K562 (cell line): ENCODE data around the gene COL26A1. TPM values are rescaled to one million over a fixed set of nuclear protein-coding genes. Genes with fewer than 3 reads are reported as not detected.
A peak's percentile ranks its signal among the peaks of the same experiment; 100 is the strongest.

Source experiments
- ATAC-seq: fragments of 200-7000 bp; cut with Tn5 transposase; 3 replicates; pipeline ENCODE4 v1.9.1; 2020; ENCODE audit warnings: moderate library complexity
- BruUV-seq: library from RNA; stranded (reverse); fragments of 400-500 nt; replicated peaks from 2 replicates; lab custom pipeline; 2021; lab: Mats Ljungman, UMichigan
- CTCF ChIA-PET: fragments of 300-600 bp; formaldehyde crosslinking; extraction: SDS; loops from one replicate; lab custom pipeline; 2021; ENCODE audit warnings: low intra/inter-chr PET ratio; lab: Yijun Ruan, JAX
- POLR2A ChIA-PET: fragments of 300-600, 350-650 bp; sonication (Branson Sonifier 250); formaldehyde crosslinking; extraction: SDS; loops from one replicate; lab custom pipeline; 2021; ENCODE audit warnings: antibody characterized with exemption, inconsistent platforms; lab: Yijun Ruan, JAX
- DNase-seq, 4 experiments: peaks; one replicate each; pipeline versions ENCODE4 v3.0.0 to v3.0.0-alpha.2; 2011 to 2018; ENCODE audit warnings: low spot score in 3 of 4, mixed read lengths in 3 of 4; ENCODE audit errors: extremely low read depth in 1 of 4
- FAIRE-seq: peaks from 2 replicates; lab custom pipeline; 2011; peaks lifted over from hg19 to GRCh38; lab: Jason Lieb, UNC
- H2AFZ ChIP-seq: 2 replicates; pipeline ENCODE4 v1.6.0; 2011; ENCODE audit warnings: low read depth, low read length, control low read depth, inconsistent platforms
- H3K27ac ChIP-seq: fragments of 200-600 bp; 3 replicates; pipeline ENCODE4 v1.8.0; 2011; ENCODE audit warnings: low read depth, mild to moderate bottlenecking, control low read depth, inconsistent platforms, low read length, moderate library complexity, mixed read lengths; ENCODE audit errors: extremely low read depth
- H3K27me3 ChIP-seq, 2 experiments: fragments of 300-600 bp in 1 of 2; 2 replicates in 1 of 2; 3 replicates in 1 of 2; pipeline versions ENCODE4 v1.6.0 to v1.8.0; 2011; ENCODE audit warnings: inconsistent platforms in 2 of 2, low read length in 2 of 2, mild to moderate bottlenecking in 1 of 2, mixed read lengths in 1 of 2, moderate library complexity in 1 of 2; ENCODE audit not compliant: control insufficient read depth in 2 of 2, insufficient read depth in 2 of 2
- H3K36me3 ChIP-seq: fragments of 300-600 bp; 3 replicates; pipeline ENCODE4 v1.8.0; 2011; ENCODE audit warnings: mild to moderate bottlenecking, low read length, inconsistent platforms; ENCODE audit not compliant: control insufficient read depth, insufficient read depth
- H3K4me1 ChIP-seq, 2 experiments: fragments of 200-600 bp in 1 of 2; replicated peaks in 1 of 2; 2 replicates in 1 of 2; 3 replicates in 1 of 2; pipeline versions ENCODE4 v1.5.1 to v1.8.0; 2011; ENCODE audit warnings: inconsistent platforms in 2 of 2, low read length in 2 of 2, mild to moderate bottlenecking in 1 of 2, mixed read lengths in 1 of 2, moderate library complexity in 1 of 2; ENCODE audit not compliant: control insufficient read depth in 2 of 2, insufficient read depth in 2 of 2
- H3K4me2 ChIP-seq: 2 replicates; pipeline ENCODE4 v1.6.1; 2011; ENCODE audit warnings: low read length, control low read depth, inconsistent platforms, mixed read lengths; ENCODE audit not compliant: insufficient read depth
- H3K4me3 ChIP-seq: fragments of 200-600 bp; sonication (generic), shearing (Covaris generic); 2 replicates; pipeline ENCODE4 v1.5.1; 2016; ENCODE audit warnings: control low read depth, inconsistent platforms
- H3K79me2 ChIP-seq: fragments of 200-600 bp; 3 replicates; pipeline ENCODE4 v1.8.0; 2011; ENCODE audit warnings: low read length, inconsistent platforms; ENCODE audit not compliant: control insufficient read depth, insufficient read depth
- H3K9ac ChIP-seq, 2 experiments: 2 replicates each; pipeline versions ENCODE4 v1.6.0 to v1.6.1; 2011; ENCODE audit warnings: low read depth in 2 of 2, low read length in 2 of 2, control low read depth in 1 of 2, inconsistent platforms in 1 of 2, mild to moderate bottlenecking in 1 of 2, mixed read lengths in 1 of 2; ENCODE audit not compliant: insufficient read depth in 1 of 2
- H3K9me1 ChIP-seq: one replicate; pipeline ENCODE4 v1.6.0; 2011; ENCODE audit warnings: inconsistent platforms, mild to moderate bottlenecking, low read length, moderate library complexity; ENCODE audit not compliant: control insufficient read depth, insufficient read depth
- H3K9me3 ChIP-seq: replicated peaks from 2 replicates; pipeline ENCODE4 v1.5.1; 2011; ENCODE audit warnings: low read depth, low read length, inconsistent platforms; ENCODE audit not compliant: control insufficient read depth, insufficient read depth
- H4K20me1 ChIP-seq: replicated peaks from 2 replicates; pipeline ENCODE4 v1.6.1; 2011; ENCODE audit warnings: low read length, inconsistent platforms, mixed read lengths; ENCODE audit not compliant: control insufficient read depth, insufficient read depth
- MEIS2 ChIP-seq: fragments of 450-650 bp; IDR thresholded peaks from 2 replicates; pipeline ENCODE4 v1.6.1; 2014; ENCODE audit warnings: mild to moderate bottlenecking; ENCODE audit not compliant: partially characterized antibody
- WGBS: fragments of 100-300 bp; shearing (Covaris generic); methylation state at CpG from one replicate; pipeline ENCODE4 v1.1.6; 2016; ENCODE audit warnings: low coverage, mixed read lengths; ENCODE audit not compliant: insufficient coverage; ENCODE audit errors: missing lambda C conversion rate; 5-methylcytosine and 5-hydroxymethylcytosine counted together
- in situ Hi-C: fragments of 300-500 bp; cut with MboI; formaldehyde crosslinking; loops from 4 replicates; pipeline ENCODE4 v1.15.0; 2018; ENCODE audit warnings: inconsistent platforms, mixed read lengths
- intact Hi-C: fragments of 100-400 bp; cut with micrococcal nuclease; formaldehyde crosslinking; loops from 2 replicates; pipeline ENCODE4 v1.14.2; 2022
- polyA plus RNA-seq, 8 experiments: library from polyadenylated mRNA; depleted of rRNA in 4 of 8; stranded (reverse) in 5 of 8; unstranded in 3 of 8; fragments of >200 nt; fragmentation: Nextera tagmentation in 2 of 8; fragmentation: Illumina TruSeq in 1 of 8; extraction: Ambion mirVana in 2 of 8; extraction: Trizol in 1 of 8; gene quantifications; 2 replicates each; pipeline versions ENCODE4 v1.2.1 to v1.2.3, GENCODE V29; 2011 to 2014; ENCODE audit warnings: inconsistent platforms in 1 of 8, missing spikeins in 1 of 8
- total RNA-seq, 7 experiments: library from RNA; depleted of rRNA in 6 of 7; stranded (reverse); fragments of >200 nt in 6 of 7; fragmentation: Illumina TruSeq in 2 of 7; extraction: Trizol in 2 of 7; gene quantifications; 2 replicates each; pipeline versions ENCODE4 v1.2.1 to v1.2.3, GENCODE V29; 2011 to 2021; ENCODE audit warnings: low replicate concordance in 1 of 7
- TF ChIP-seq, protein P1 (sequence below): IDR thresholded peaks from 3 replicates; pipeline ENCODE4 v1.6.1; 2011; ENCODE audit warnings: borderline replicate concordance, mild to moderate bottlenecking, moderate library complexity; ENCODE audit not compliant: insufficient read length; ENCODE audit errors: extremely low read depth
- TF ChIP-seq, protein P2 (sequence below), 2 experiments: IDR thresholded peaks in 1 of 2; conservative IDR thresholded peaks in 1 of 2; 2 replicates each; pipeline ENCODE4 v1.6.1; 2016; ENCODE audit warnings: low read depth in 2 of 2, mild to moderate bottlenecking in 1 of 2, missing compliant biosample characterization in 1 of 2, missing genetic modification characterization in 1 of 2, moderate library complexity in 1 of 2

The COL26A1 gene
- total and polyA plus RNA-seq, 9 of the 15 experiments (the other 6 are each of a cell fraction or from before 2014, with no cell fraction given) = 0.04 to 0.39 (median 0.07) TPM; not detected in 5

- BruUV-seq = no TSS peak
- no peaks in the 10 kb centered on the region for H3K79me2 ChIP-seq
- peaks cover 2 to 55% of the 10 kb centered on the region in 2 experiments; a peak in 3 of 5 replicates for H3K27me3 ChIP-seq
- FAIRE-seq = peak; percentile 11
- no peaks in the 10 kb centered on the region for H3K9me1 ChIP-seq
- H2AFZ ChIP-seq = no peak overlapping the region
- no peak overlapping the region for H3K4me2 ChIP-seq
- no peak for ATAC-seq
- no peak overlapping the region for H3K9ac ChIP-seq
- 0% methylated on average over 4 of the region's 4 CpGs for WGBS
- H3K9me3 ChIP-seq = no peaks in the 10 kb centered on the region
- intact Hi-C loops = no loop called here
- peak; percentile 63 for TF ChIP-seq MEIS2
- TF ChIP-seq, protein P1, sequence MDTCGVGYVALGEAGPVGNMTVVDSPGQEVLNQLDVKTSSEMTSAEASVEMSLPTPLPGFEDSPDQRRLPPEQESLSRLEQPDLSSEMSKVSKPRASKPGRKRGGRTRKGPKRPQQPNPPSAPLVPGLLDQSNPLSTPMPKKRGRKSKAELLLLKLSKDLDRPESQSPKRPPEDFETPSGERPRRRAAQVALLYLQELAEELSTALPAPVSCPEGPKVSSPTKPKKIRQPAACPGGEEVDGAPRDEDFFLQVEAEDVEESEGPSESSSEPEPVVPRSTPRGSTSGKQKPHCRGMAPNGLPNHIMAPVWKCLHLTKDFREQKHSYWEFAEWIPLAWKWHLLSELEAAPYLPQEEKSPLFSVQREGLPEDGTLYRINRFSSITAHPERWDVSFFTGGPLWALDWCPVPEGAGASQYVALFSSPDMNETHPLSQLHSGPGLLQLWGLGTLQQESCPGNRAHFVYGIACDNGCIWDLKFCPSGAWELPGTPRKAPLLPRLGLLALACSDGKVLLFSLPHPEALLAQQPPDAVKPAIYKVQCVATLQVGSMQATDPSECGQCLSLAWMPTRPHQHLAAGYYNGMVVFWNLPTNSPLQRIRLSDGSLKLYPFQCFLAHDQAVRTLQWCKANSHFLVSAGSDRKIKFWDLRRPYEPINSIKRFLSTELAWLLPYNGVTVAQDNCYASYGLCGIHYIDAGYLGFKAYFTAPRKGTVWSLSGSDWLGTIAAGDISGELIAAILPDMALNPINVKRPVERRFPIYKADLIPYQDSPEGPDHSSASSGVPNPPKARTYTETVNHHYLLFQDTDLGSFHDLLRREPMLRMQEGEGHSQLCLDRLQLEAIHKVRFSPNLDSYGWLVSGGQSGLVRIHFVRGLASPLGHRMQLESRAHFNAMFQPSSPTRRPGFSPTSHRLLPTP = no peak
- TF ChIP-seq, protein P2, sequence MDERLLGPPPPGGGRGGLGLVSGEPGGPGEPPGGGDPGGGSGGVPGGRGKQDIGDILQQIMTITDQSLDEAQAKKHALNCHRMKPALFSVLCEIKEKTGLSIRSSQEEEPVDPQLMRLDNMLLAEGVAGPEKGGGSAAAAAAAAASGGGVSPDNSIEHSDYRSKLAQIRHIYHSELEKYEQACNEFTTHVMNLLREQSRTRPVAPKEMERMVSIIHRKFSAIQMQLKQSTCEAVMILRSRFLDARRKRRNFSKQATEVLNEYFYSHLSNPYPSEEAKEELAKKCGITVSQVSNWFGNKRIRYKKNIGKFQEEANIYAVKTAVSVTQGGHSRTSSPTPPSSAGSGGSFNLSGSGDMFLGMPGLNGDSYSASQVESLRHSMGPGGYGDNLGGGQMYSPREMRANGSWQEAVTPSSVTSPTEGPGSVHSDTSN (CRISPR knock-in tag; IDR thresholded peaks at IDR 0.05; ENCODE audit: low read depth) = no peak
- TF ChIP-seq, protein P2 (tag; conservative IDR thresholded peaks at IDR 0.05; ENCODE audit: low read depth) = peak; percentile 50
- TF ChIP-seq, all 486 proteins: peak for 2
- no peak for DNase-seq
- peaks cover 0 to 7% of the 10 kb centered on the region in 2 experiments; a peak in 1 of 5 replicates for H3K4me1 ChIP-seq
- no peaks in the 10 kb centered on the region for H3K36me3 ChIP-seq
- in situ Hi-C loops = no loop called here
- H4K20me1 ChIP-seq = no peaks in the 10 kb centered on the region
- H3K4me3 ChIP-seq = no peak overlapping the region
- H3K27ac ChIP-seq = no peak overlapping the region
- ChIA-PET POLR2A (interaction anchor here (0.6 kb wide), 2 partner anchors 12 to 226 kb away, joined by 3 read pairs; no protein-coding TSS in a partner anchor), CTCF (no interaction called here)
Measured at GRCh38 chr7:101595766-101596537, 233.3 kb downstream of the COL26A1 start.
